Ectodermal cell (in vitro differentiated cells): ENCODE results near the gene CHIT1. TPM values are rescaled to one million over a fixed set of nuclear protein-coding genes. Genes with fewer than 3 reads are reported as not detected.

Source experiments
- H3K27ac ChIP-seq: 2 replicates; pipeline ENCODE4 v1.7.0; 2013; ENCODE audit warnings: mild to moderate bottlenecking, low read depth, low read length; ENCODE audit not compliant: insufficient read depth, poor library complexity, severe bottlenecking
- H3K27me3 ChIP-seq: 2 replicates; pipeline ENCODE4 v1.7.0; 2013; ENCODE audit warnings: mild to moderate bottlenecking, low read length; ENCODE audit not compliant: insufficient read depth, control insufficient read depth, poor library complexity, severe bottlenecking
- H3K36me3 ChIP-seq: one replicate; pipeline ENCODE4 v1.7.0; 2013; ENCODE audit warnings: low read length; ENCODE audit not compliant: control insufficient read depth, insufficient read depth
- H3K4me1 ChIP-seq: one replicate; pipeline ENCODE4 v1.7.0; 2013; ENCODE audit warnings: low read length; ENCODE audit not compliant: control insufficient read depth, insufficient read depth
- H3K4me3 ChIP-seq: 2 replicates; pipeline ENCODE4 v1.7.0; 2013; ENCODE audit warnings: low read depth, low read length, control low read depth; ENCODE audit not compliant: insufficient read depth
- H3K9me3 ChIP-seq: 2 replicates; pipeline ENCODE4 v1.7.0; 2013; ENCODE audit warnings: mild to moderate bottlenecking, low read length, moderate library complexity; ENCODE audit not compliant: control insufficient read depth
- WGBS, 2 experiments: methylation state at CpG; one replicate each; pipeline ENCODE4 v1.1.7; 2013; ENCODE audit warnings: missing lambda C conversion rate in 2 of 2; 5-methylcytosine and 5-hydroxymethylcytosine counted together
- polyA plus RNA-seq, 4 experiments: library from polyadenylated mRNA; stranded (reverse); fragments of 50-300 nt; gene quantifications; one replicate each; pipeline ENCODE4 v1.2.3, GENCODE V29; 2013

Gene CHIT1
- not detected for polyA plus RNA-seq (2013, experiment 1 of 4)
- polyA plus RNA-seq (2013, experiment 2 of 4) = not detected
- polyA plus RNA-seq (2013, experiment 3 of 4) = not detected
- not detected for polyA plus RNA-seq (2013, experiment 4 of 4)

- no peak within 1 kb of the TSS for H3K4me3 ChIP-seq
- no peaks in the 10 kb centered on the region for H3K9me3 ChIP-seq
- WGBS, 2 experiments = 92 to 97% methylated on average over 7 of the region's 7 CpGs
- no peaks in the 10 kb centered on the region for H3K4me1 ChIP-seq
- H3K27ac ChIP-seq = no peak within 1 kb of the TSS
- H3K27me3 ChIP-seq = peaks cover 3% of the 10 kb centered on the region
- H3K36me3 ChIP-seq = no peaks in the 10 kb centered on the region
These were observed at the start of gene CHIT1 for GRCh38 chr1:203229471-203230135. TSS of gene CHIT1 (minus strand) at chr1:203229673. CDS start at chr1:203229636, 37 bp downstream.

GRCh38 chr1:203278885-203279406 lies 49.5 kb upstream of the CHIT1 start:
- no peaks in the 10 kb centered on the region for H3K9me3 ChIP-seq
- WGBS, 2 experiments = 65 to 66% methylated on average over 7 to 8 of the region's 8 CpGs
- H3K4me3 ChIP-seq = no peak overlapping the region
- no peaks in the 10 kb centered on the region for H3K36me3 ChIP-seq
- H3K27me3 ChIP-seq = no peaks in the 10 kb centered on the region
- H3K4me1 ChIP-seq = peaks cover 23% of the 10 kb centered on the region
- H3K27ac ChIP-seq = peak overlapping the region; percentile 42

- WGBS, 2 experiments = 41 to 43% methylated on average over 13 of the region's 13 CpGs
- Histone ChIP-seq H3K4me1 (peaks cover 29% of the 10 kb centered on the region), H3K4me3 (no peak overlapping the region), H3K36me3 (no peaks in the 10 kb centered on the region), H3K27me3 (peaks cover 4% of the 10 kb centered on the region), H3K27ac (peak overlapping the region; percentile 42), H3K9me3 (no peaks in the 10 kb centered on the region)
These were observed 48.8 kb upstream of the CHIT1 start for GRCh38 chr1:203278082-203278884.

- 90 to 91% methylated on average over 9 of the region's 9 CpGs for WGBS, 2 experiments
- no peak overlapping the region for H3K4me3 ChIP-seq
- peaks cover 14% of the 10 kb centered on the region for H3K27me3 ChIP-seq
- no peaks in the 10 kb centered on the region for H3K36me3 ChIP-seq
- peaks cover 24% of the 10 kb centered on the region for H3K4me1 ChIP-seq
- no peak overlapping the region for H3K27ac ChIP-seq
- H3K9me3 ChIP-seq = no peaks in the 10 kb centered on the region
These were observed 47.6 kb upstream of the CHIT1 start for GRCh38 chr1:203276916-203277545.

GRCh38 chr1:203276408-203276807 lies 46.9 kb upstream of the CHIT1 start:
- Histone ChIP-seq H3K27ac (no peak overlapping the region), H3K36me3 (no peaks in the 10 kb centered on the region), H3K9me3 (no peaks in the 10 kb centered on the region), H3K27me3 (peaks cover 15% of the 10 kb centered on the region), H3K4me3 (no peak overlapping the region), H3K4me1 (peaks cover 24% of the 10 kb centered on the region)
- 90 to 91% methylated on average over 5 of the region's 5 CpGs for WGBS, 2 experiments

GRCh38 chr1:203275656-203276272 lies 46.3 kb upstream of the CHIT1 start:
- H3K4me1 ChIP-seq = peaks cover 24% of the 10 kb centered on the region
- 89 to 91% methylated on average over 11 of the region's 11 CpGs for whole genome bisulfite sequencing, 2 experiments
- peaks cover 15% of the 10 kb centered on the region for H3K27me3 ChIP-seq
- H3K9me3 ChIP-seq = no peaks in the 10 kb centered on the region
- no peak overlapping the region for H3K4me3 ChIP-seq
- H3K27ac ChIP-seq = no peak overlapping the region
- H3K36me3 ChIP-seq = no peaks in the 10 kb centered on the region

GRCh38 chr1:203274603-203275381 lies 45.3 kb upstream of the CHIT1 start:
- no peaks in the 10 kb centered on the region for H3K36me3 ChIP-seq
- no peaks in the 10 kb centered on the region for H3K9me3 ChIP-seq
- no peak overlapping the region for H3K27ac ChIP-seq
- H3K4me3 ChIP-seq = no peak overlapping the region
- peaks cover 24% of the 10 kb centered on the region for H3K4me1 ChIP-seq
- 88 to 89% methylated on average over 12 of the region's 12 CpGs for WGBS, 2 experiments
- peaks cover 19% of the 10 kb centered on the region for H3K27me3 ChIP-seq

- Histone ChIP-seq H3K27ac (no peak overlapping the region), H3K36me3 (no peaks in the 10 kb centered on the region), H3K9me3 (no peaks in the 10 kb centered on the region), H3K27me3 (peaks cover 20% of the 10 kb centered on the region), H3K4me3 (no peak overlapping the region), H3K4me1 (peaks cover 23% of the 10 kb centered on the region)
- 58 to 63% methylated on average over 12 of the region's 12 CpGs for WGBS, 2 experiments
These were observed 44.6 kb upstream of the CHIT1 start for GRCh38 chr1:203273869-203274602.
